ENCODE data around the gene C10orf120. TPM values are rescaled to one million over a fixed set of nuclear protein-coding genes. Genes with fewer than 3 reads are reported as not detected.

The C10orf120 gene
- total and polyA plus RNA-seq, 2 donors (not counting 1 experiment from before 2014, with no cell fraction given): not detected

GRCh38 chr10:122703483-122704448, 4.1 kb upstream of the C10orf120 start:
- ATAC-seq (ENCODE audit: low read depth) (no peak), DNase-seq (peak; percentile 46)
- CTCF ChIA-PET: interaction anchor here (0.7 to 1.8 kb wide), 4 partner anchors 32 to 410 kb away, joined by 3 to 4 read pairs (median 3); no protein-coding TSS in a partner anchor
- H3K36me3 ChIP-seq (replicated peaks in 1 of 2; ENCODE audit: control extremely low read depth in 1 of 2, control insufficient read depth in 1 of 2, extremely low read depth in 1 of 2, insufficient read depth in 2 of 2, low read length in 1 of 2): no peaks in the 10 kb centered on the region
- Mint-ChIP-seq H3K4me3 (no peak overlapping the region), H3K9me3 (ENCODE audit: insufficient read depth) (no peaks in the 10 kb centered on the region), H3K27me3 (peaks cover 14% of the 10 kb centered on the region), H3K27ac (no peak overlapping the region), H3K4me1 (no peaks in the 10 kb centered on the region)
- H3K27me3 ChIP-seq (replicated peaks in 1 of 4; ENCODE audit: control extremely low read depth in 1 of 4, control insufficient read depth in 3 of 4, insufficient read depth in 4 of 4, low read length in 3 of 4): no peaks in the 10 kb centered on the region
- no peak overlapping the region for H3K4me3 ChIP-seq (ENCODE audit: control extremely low read depth in 1 of 5, extremely low read depth in 1 of 5, insufficient read depth in 1 of 5, low read depth in 2 of 5, low read length in 4 of 5)
- H3K4me1 ChIP-seq (ENCODE audit: control insufficient read depth in 2 of 2, insufficient read depth in 2 of 2, low read length in 2 of 2): no peaks in the 10 kb centered on the region
- H3K27ac ChIP-seq (ENCODE audit: low read length in 2 of 2): no peak overlapping the region
- H3K79me2 ChIP-seq (ENCODE audit: control insufficient read depth, insufficient read depth, low read length): no peaks in the 10 kb centered on the region
- intact Hi-C loops (cut with micrococcal nuclease): no loop called here
- no peak overlapping the region for H3K9ac ChIP-seq (ENCODE audit: low read length)
- TF ChIP-seq EZH2 (IDR thresholded peaks at IDR 0.05; ENCODE audit: borderline replicate concordance, insufficient read depth, low read depth, low read length, poor library complexity, severe bottlenecking): no peak
- TF ChIP-seq, protein P1, sequence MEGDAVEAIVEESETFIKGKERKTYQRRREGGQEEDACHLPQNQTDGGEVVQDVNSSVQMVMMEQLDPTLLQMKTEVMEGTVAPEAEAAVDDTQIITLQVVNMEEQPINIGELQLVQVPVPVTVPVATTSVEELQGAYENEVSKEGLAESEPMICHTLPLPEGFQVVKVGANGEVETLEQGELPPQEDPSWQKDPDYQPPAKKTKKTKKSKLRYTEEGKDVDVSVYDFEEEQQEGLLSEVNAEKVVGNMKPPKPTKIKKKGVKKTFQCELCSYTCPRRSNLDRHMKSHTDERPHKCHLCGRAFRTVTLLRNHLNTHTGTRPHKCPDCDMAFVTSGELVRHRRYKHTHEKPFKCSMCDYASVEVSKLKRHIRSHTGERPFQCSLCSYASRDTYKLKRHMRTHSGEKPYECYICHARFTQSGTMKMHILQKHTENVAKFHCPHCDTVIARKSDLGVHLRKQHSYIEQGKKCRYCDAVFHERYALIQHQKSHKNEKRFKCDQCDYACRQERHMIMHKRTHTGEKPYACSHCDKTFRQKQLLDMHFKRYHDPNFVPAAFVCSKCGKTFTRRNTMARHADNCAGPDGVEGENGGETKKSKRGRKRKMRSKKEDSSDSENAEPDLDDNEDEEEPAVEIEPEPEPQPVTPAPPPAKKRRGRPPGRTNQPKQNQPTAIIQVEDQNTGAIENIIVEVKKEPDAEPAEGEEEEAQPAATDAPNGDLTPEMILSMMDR (IDR thresholded peaks at IDR 0.05): peak; percentile 68
- H3K9me3 ChIP-seq (ENCODE audit: control extremely low read depth in 1 of 3, control insufficient read depth in 2 of 3, insufficient read depth in 1 of 3, low read length in 2 of 3): no peaks in the 10 kb centered on the region
- WGBS (ENCODE audit: insufficient coverage): 44% methylated on average over 6 of the region's 9 CpGs
- no peak overlapping the region for H2AFZ ChIP-seq (ENCODE audit: insufficient read depth, low read depth, low read length, poor library complexity, severe bottlenecking)
- H4K20me1 ChIP-seq (ENCODE audit: control insufficient read depth, insufficient read depth, low read length, poor library complexity, severe bottlenecking): no peaks in the 10 kb centered on the region
- H3K4me2 ChIP-seq (replicated peaks; ENCODE audit: low read depth, low read length, poor library complexity, severe bottlenecking): no peak overlapping the region
- POLR2A ChIA-PET: no interaction called here

- Histone ChIP-seq H3K9ac (ENCODE audit: low read length) (no peak overlapping the region), H3K4me1 (ENCODE audit: control insufficient read depth in 2 of 2, insufficient read depth in 2 of 2, low read length in 2 of 2) (no peaks in the 10 kb centered on the region), H3K27ac (ENCODE audit: low read length in 2 of 2) (no peak overlapping the region), H3K79me2 (ENCODE audit: control insufficient read depth, insufficient read depth, low read length) (no peaks in the 10 kb centered on the region), H4K20me1 (ENCODE audit: control insufficient read depth, insufficient read depth, low read length, poor library complexity, severe bottlenecking) (no peaks in the 10 kb centered on the region), H2AFZ (ENCODE audit: insufficient read depth, low read depth, low read length, poor library complexity, severe bottlenecking) (no peak overlapping the region), H3K4me3 (ENCODE audit: control extremely low read depth in 1 of 5, extremely low read depth in 1 of 5, insufficient read depth in 1 of 5, low read depth in 2 of 5, low read length in 4 of 5) (no peak overlapping the region), H3K36me3 (replicated peaks in 1 of 2; ENCODE audit: control extremely low read depth in 1 of 2, control insufficient read depth in 1 of 2, extremely low read depth in 1 of 2, insufficient read depth in 2 of 2, low read length in 1 of 2) (no peaks in the 10 kb centered on the region), H3K9me3 (ENCODE audit: control extremely low read depth in 1 of 3, control insufficient read depth in 2 of 3, insufficient read depth in 1 of 3, low read length in 2 of 3) (no peaks in the 10 kb centered on the region), H3K4me2 (replicated peaks; ENCODE audit: low read depth, low read length, poor library complexity, severe bottlenecking) (no peak overlapping the region), H3K27me3 (replicated peaks in 1 of 4; ENCODE audit: control extremely low read depth in 1 of 4, control insufficient read depth in 3 of 4, insufficient read depth in 4 of 4, low read length in 3 of 4) (no peaks in the 10 kb centered on the region)
- Mint-ChIP-seq H3K4me1 (no peaks in the 10 kb centered on the region), H3K27ac (no peak overlapping the region), H3K27me3 (peaks cover 9% of the 10 kb centered on the region), H3K9me3 (ENCODE audit: insufficient read depth) (no peaks in the 10 kb centered on the region), H3K4me3 (no peak overlapping the region)
- intact Hi-C loops (cut with micrococcal nuclease): no loop called here
- CTCF ChIA-PET: no interaction called here
- WGBS (ENCODE audit: insufficient coverage): 80% methylated on average over 1 of the region's 2 CpGs
- ATAC-seq (ENCODE audit: low read depth): no peak
- DNase-seq: no peak
- POLR2A ChIA-PET: no interaction called here
- TF ChIP-seq, protein P1 (IDR thresholded peaks at IDR 0.05): no peak
- no peak for TF ChIP-seq EZH2 (IDR thresholded peaks at IDR 0.05; ENCODE audit: borderline replicate concordance, insufficient read depth, low read depth, low read length, poor library complexity, severe bottlenecking)
These were observed 2.6 kb upstream of the C10orf120 start for GRCh38 chr10:122702275-122702674.
